GM21723 (cell line): ENCODE data around the gene MALT1.
"Not testable (repeated sequence)": the region's sequence is repeated elsewhere in the genome, so short reads cannot be mapped to it uniquely, and the experiment has no call there.

ENCODE experiments used
- ATAC-seq: cut with Tn5 transposase; IDR thresholded peaks from one replicate; pipeline ENCODE4 v1.9.1; 2021; ENCODE audit warnings: mild to moderate bottlenecking, moderate library complexity; ENCODE audit not compliant: unreplicated experiment

MALT1 gene

GRCh38 chr18:58671111-58671631 is at the start of gene MALT1:
Gene MALT1, plus strand, starts transcription at chr18:58671465. Its CDS starts 179 bp downstream, at chr18:58671644.
- ATAC-seq: peak; percentile 79

GRCh38 chr18:58624011-58624410 is 47.3 kb upstream of the MALT1 start:
- ATAC-seq: no peak

GRCh38 chr18:58625839-58626238 is 45.4 kb upstream of the MALT1 start:
- ATAC-seq: no peak

- ATAC-seq: no peak
Observed at GRCh38 chr18:58630071-58630470, 41.2 kb upstream of the MALT1 start.

- no peak for ATAC-seq
Observed at GRCh38 chr18:58631301-58631700, 40.0 kb upstream of the MALT1 start.

- no peak for ATAC-seq
Observed at GRCh38 chr18:58632552-58632951, 38.7 kb upstream of the MALT1 start.

- ATAC-seq: no peak
Observed at GRCh38 chr18:58633874-58634273, 37.4 kb upstream of the MALT1 start.

- no peak for ATAC-seq
Observed at GRCh38 chr18:58635891-58636290, 35.4 kb upstream of the MALT1 start.

GRCh38 chr18:58637197-58637596 is 34.1 kb upstream of the MALT1 start:
- ATAC-seq: no peak

GRCh38 chr18:58637946-58638345 is 33.3 kb upstream of the MALT1 start:
- no peak for ATAC-seq

GRCh38 chr18:58638441-58638840 is 32.8 kb upstream of the MALT1 start:
- ATAC-seq: no peak

- no peak for ATAC-seq
Observed at GRCh38 chr18:58639237-58639636, 32.0 kb upstream of the MALT1 start.

- peak; percentile 67 for ATAC-seq
Observed at GRCh38 chr18:58639751-58640427, 31.4 kb upstream of the MALT1 start.

- ATAC-seq: no peak
Observed at GRCh38 chr18:58640428-58640805, 30.8 kb upstream of the MALT1 start.

- no peak for ATAC-seq
Observed at GRCh38 chr18:58640891-58641610, 30.2 kb upstream of the MALT1 start.

- not testable (repeated sequence) for ATAC-seq
Observed at GRCh38 chr18:58643557-58643956, 27.7 kb upstream of the MALT1 start.

GRCh38 chr18:58645398-58645797 is 25.9 kb upstream of the MALT1 start:
- no peak for ATAC-seq

- no peak for ATAC-seq
Observed at GRCh38 chr18:58646334-58646862, 24.9 kb upstream of the MALT1 start.

GRCh38 chr18:58649966-58650816 is 21.1 kb upstream of the MALT1 start:
- ATAC-seq: peak; percentile 76

GRCh38 chr18:58650830-58651229 is 20.4 kb upstream of the MALT1 start:
- ATAC-seq: not testable (repeated sequence)

GRCh38 chr18:58653144-58653722 is 18.0 kb upstream of the MALT1 start:
- not testable (repeated sequence) for ATAC-seq
